NCI-H526 treated with DMSO at 0.1 percent for 48 hours (cell line): ENCODE measurements around the gene NEDD9.

Source experiments
- DNase-seq: peaks from one replicate; lab custom pipeline; 2025; lab: John Stamatoyannopoulos, UW

The NEDD9 gene

DNA sequence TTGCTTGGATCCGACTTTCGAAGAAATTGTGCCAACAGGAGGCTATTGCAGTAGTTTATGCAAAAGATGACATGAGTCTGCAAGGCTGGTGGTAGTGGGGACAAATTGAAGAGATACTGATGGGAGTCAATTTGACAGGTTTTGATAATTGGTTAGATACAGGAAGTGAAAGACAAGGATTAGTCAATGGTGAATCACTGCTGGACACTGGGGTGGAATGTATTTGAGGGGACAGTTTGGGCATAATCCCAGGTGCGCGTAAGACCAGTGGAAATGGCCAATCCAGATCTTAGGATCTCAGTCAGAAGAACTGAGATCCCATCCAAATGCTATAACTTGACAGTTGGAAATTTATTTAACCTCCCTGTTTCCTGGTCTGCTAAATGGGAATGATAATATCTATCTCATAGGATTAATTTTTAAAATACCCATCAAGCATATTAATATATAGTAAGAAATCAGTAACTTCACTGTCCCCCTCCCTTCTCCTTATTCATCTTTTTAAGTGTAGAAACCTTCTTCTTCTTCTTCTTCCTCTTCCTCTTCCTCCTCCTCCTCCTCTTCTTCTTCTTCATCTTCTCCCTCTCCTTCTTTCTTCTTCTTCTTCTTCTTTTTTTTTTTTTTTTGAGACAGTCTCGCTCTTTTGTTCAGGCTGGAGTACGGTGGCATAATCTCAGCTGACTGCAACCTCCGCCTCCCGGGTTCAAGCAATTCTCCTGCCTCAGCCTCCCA lies 90.0 kb downstream of the NEDD9 start:
- DNase-seq, result no peak

DNA sequence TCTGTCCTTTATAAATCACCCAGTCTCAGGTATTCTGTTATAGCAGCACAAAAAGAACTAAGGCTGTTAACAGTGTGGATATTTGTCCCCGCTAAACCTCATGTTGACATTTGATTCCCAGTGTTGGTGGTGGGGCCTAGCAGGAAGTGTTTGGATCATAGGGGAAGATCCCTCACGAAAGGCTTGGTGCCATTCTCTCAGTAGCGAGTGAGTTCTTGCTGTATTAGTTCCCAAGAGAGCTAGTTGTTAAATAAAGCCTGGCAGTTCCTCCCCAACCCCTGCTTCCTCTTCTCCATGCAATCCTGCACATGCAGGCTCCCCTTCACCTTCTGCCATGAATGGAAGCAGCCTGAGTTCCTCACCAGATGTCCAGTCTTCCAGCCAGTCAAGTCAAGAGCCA lies 91.2 kb downstream of the NEDD9 start:
- no peak for DNase-seq

DNA sequence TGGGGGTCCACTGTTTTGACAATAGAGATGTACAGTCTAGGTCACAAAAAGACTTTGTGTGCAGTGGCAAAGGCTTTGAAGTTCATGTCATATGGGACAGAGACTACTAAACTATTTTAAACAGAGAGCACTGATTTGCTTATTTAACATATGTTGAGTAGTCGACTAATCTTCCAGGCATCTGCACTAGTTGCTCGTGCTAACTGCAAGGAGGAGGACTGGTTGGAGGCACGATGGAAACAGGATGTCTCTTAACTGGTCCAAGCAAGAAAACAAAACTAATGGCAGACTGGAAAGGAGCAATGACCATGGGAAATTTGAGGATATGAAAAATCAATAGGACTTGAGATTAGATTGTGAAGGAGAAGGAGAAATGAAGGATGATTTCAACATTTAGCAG lies 92.4 kb downstream of the NEDD9 start:
- no peak for DNase-seq

- no peak for DNase-seq
Observed at GRCh38 chr6:11139051-11139960, 93.2 kb downstream of the NEDD9 start.

DNA sequence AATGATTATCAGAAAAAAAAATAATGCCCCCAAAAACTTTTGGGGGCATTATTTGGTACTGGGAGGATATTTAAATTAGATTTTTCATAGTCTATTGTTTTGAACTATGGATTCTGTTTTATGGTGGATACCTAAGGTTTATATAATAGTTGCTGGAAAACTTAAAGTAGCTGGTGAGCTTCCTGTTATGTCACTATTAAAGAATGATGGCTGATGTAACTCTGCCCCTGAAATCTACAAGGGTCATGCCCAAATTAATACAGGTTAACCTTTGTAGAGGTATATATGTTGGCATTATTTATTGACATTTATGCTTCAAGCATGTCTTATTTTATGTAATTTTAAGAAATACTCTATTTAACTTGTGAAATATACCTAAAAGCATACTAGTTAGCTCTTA lies 95.7 kb downstream of the NEDD9 start:
- DNase-seq, result no peak
